T-helper 2 cell treated with Interferon-gamma antibody and Interleukin-4, amounts not matched to agents 100 ng/mL and 5 ng/mL, for 36 hours (primary cell): ENCODE measurements around the gene NR1I2. TPM values are rescaled to one million over a fixed set of nuclear protein-coding genes. Genes with fewer than 3 reads are reported as not detected.

Experiments used
- intact Hi-C: fragments of 100-400 bp; cut with micrococcal nuclease; formaldehyde crosslinking; loops from one replicate; pipeline ENCODE4 v1.15.1; 2023
- total RNA-seq: library from RNA; stranded (reverse); gene quantifications from 2 replicates; pipeline ENCODE4 v1.2.3, GENCODE V29; 2022

NR1I2 gene
- total RNA-seq, 1 donor from 2014 or later = 0.09 TPM

- intact Hi-C loops = loop anchor here (10.0 kb wide), 1 partner anchor 597 kb away; no protein-coding TSS in a partner anchor
Observed at GRCh38 chr3:119817583-119818363, 35.9 kb downstream of the NR1I2 start.

GRCh38 chr3:119818937-119819336, 37.0 kb downstream of the NR1I2 start:
- intact Hi-C loops = loop anchor here (10.0 kb wide), 1 partner anchor 596 kb away; no protein-coding TSS in a partner anchor

GRCh38 chr3:119819806-119820205, 37.9 kb downstream of the NR1I2 start:
- intact Hi-C loops = loop anchor here (2.0 to 10.0 kb wide), 2 partner anchors 273 to 595 kb away; no protein-coding TSS in a partner anchor

- intact Hi-C loops = no loop called here
Observed at GRCh38 chr3:119825820-119826219, 43.9 kb downstream of the NR1I2 start.

GRCh38 chr3:119826711-119827608, 45.1 kb downstream of the NR1I2 start:
- intact Hi-C loops = no loop called here

- intact Hi-C loops = no loop called here
Observed at GRCh38 chr3:119829420-119829819, 47.5 kb downstream of the NR1I2 start.

GRCh38 chr3:119831022-119831421, 49.1 kb downstream of the NR1I2 start:
- intact Hi-C loops = no loop called here

- intact Hi-C loops = no loop called here
Observed at GRCh38 chr3:119831941-119832371, 50.1 kb downstream of the NR1I2 start.

GRCh38 chr3:119834754-119835370, 53.0 kb downstream of the NR1I2 start:
- intact Hi-C loops = no loop called here

GRCh38 chr3:119835556-119835955, 53.7 kb downstream of the NR1I2 start:
- intact Hi-C loops = no loop called here

GRCh38 chr3:119841808-119842471, 60.0 kb downstream of the NR1I2 start:
- intact Hi-C loops = no loop called here

- intact Hi-C loops = no loop called here
Observed at GRCh38 chr3:119849126-119849525, 67.2 kb downstream of the NR1I2 start.

- intact Hi-C loops = no loop called here
Observed at GRCh38 chr3:119856695-119857094, 74.8 kb downstream of the NR1I2 start.

GRCh38 chr3:119858957-119859356, 77.1 kb downstream of the NR1I2 start:
- intact Hi-C loops = no loop called here

- intact Hi-C loops = no loop called here
Observed at GRCh38 chr3:119859728-119860127, 77.8 kb downstream of the NR1I2 start.

- intact Hi-C loops = no loop called here
Observed at GRCh38 chr3:119861681-119862080, 79.8 kb downstream of the NR1I2 start.

- intact Hi-C loops = no loop called here
Observed at GRCh38 chr3:119862616-119863015, 80.7 kb downstream of the NR1I2 start.

GRCh38 chr3:119864476-119864875, 82.6 kb downstream of the NR1I2 start:
- intact Hi-C loops = no loop called here
